NCI-H446 treated with DMSO at 0.1 percent for 48 hours (cell line): ENCODE results near the gene LDHD.
"Not testable (repeated sequence)": the region's sequence is repeated elsewhere in the genome, so short reads cannot be mapped to it uniquely, and the experiment has no call there.

Experiments
- DNase-seq: peaks from one replicate; lab custom pipeline; 2025; lab: John Stamatoyannopoulos, UW

Gene LDHD

DNA sequence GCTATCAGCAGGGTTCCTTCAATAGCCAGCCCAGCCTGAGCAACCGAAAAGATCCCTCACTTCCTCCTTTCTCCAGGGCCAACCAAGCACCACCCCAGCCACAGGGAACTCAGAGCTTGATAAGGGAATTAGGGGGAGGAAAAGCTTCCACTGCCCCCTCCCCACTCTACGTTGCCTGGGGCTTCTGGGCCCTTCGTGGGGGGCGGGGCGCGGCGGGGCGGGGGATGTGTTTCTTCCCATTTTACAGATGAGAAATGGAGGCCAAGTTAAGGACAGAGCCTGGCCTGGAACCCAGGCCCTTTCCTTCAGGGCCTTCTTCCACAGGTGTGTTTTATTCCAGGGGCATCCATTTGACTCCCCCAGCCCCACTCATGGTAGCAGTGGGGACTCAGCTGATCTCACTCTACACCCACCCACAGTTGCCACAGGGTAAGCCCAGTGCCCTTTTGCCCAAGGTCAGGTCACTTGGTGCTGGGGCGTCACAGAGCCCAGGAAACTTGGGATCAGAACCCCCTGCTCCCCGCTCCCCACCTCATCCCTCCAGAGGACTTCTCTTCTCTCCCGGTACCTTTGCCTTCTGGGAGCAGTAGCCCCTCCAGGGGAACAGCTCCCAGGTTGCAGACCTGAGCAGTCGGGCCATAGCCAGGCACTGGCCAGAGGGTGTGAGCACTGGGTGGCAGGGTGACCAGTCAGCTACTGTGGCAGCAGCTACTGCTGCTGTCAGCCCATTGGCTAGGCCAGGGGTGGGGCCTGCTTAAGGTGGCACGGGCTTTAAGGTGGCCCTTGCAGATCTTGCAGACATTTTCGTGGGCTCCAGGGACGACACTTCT, at the start of gene LDHD:
Gene LDHD, minus strand, starts transcription at position 700 of the 830 bp plus-strand sequence. Its CDS starts 60 bp downstream, at position 640.
- no peak for DNase-seq

- DNase-seq, result no peak
Observed at GRCh38 chr16:75160386-75160785, 43.8 kb upstream of the LDHD start.

DNA sequence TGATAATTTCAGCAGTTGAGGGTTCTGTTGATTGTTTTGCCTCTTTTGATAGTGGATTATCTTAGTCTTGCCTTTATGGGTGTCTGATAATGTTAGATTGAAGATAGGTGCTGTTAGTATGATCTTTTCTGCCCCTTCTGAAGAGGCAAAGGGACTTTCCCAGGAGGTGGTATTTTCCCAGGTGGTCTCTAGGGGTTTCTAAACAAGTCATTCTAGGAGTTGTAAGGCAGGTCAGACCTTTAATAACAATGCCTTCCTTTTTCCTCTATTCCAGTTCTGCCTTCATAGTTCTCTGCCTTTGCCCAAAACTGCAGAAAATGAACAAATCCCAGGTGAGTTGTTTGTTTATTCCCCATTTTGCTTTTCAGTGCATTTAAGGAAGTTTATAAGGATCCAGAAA, 36.1 kb upstream of the LDHD start:
- DNase-seq, result no peak

DNA sequence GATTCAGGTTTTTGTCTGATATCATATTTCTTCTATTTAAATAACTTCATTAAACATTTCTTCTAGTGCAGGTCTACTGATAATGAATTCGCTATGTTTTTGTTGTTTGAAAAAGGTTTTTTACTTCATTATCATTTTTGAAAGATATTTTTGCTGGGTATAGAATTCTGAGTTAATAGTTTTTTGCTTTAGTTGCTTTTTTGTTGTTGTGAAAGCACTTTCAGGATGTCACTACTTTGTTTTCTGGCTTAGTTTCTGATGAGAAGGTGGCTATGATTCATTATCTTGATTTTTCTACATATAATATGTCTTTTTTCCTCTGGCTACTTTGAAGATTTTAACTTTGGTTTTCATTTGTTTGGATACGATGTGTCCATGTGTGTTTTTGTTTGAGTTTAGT, 35.2 kb upstream of the LDHD start:
- no peak for DNase-seq

- DNase-seq, result peak; percentile 67
Observed at GRCh38 chr16:75148311-75149195, 32.0 kb upstream of the LDHD start, which contains the start of gene ZFP1. TSS of gene ZFP1 (plus strand) at chr16:75148524. CDS start at chr16:75152952, 4,428 bp downstream.

DNA sequence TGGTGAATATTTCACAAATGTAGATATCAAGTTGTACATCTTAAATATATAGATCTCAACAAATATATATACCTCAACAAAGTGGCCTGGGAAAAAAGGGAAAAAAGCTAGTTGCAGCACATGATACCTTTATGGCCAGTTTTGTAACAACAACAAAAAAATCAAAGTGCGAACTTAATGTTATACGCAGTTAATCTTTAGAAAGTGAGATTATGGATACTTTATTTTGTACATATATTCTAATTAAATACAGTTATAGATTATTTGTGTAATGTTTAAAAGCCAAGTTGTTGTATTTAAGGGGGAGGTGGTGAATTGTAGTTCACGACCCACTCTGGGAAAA, 31.4 kb upstream of the LDHD start:
- DNase-seq, result no peak

- DNase-seq, result no peak
Observed at GRCh38 chr16:75143941-75144340, 27.4 kb upstream of the LDHD start.

GRCh38 chr16:75139498-75139897, 22.9 kb upstream of the LDHD start:
- DNase-seq, result no peak

DNA sequence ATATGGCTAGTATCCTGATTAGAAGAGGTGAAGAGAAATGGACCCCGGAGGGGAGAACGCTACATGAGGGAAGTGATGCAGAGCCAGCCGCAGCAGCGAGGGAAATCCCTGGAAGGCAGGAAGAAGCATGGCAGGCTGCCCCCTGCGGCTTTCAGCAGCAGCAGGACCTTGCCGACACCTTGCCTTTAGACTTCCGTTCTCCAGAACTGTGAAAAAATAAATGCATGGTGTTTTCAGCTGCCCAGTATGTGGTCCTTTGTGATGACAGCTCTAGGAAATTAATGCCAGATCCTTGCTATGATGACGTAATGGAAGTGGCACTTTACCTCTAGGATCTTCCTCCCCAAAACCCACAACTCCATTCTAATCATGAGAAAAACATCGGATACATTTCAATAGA, 22.1 kb upstream of the LDHD start:
- DNase-seq, result no peak

GRCh38 chr16:75138233-75138632, 21.7 kb upstream of the LDHD start:
- DNase-seq, result no peak

DNA sequence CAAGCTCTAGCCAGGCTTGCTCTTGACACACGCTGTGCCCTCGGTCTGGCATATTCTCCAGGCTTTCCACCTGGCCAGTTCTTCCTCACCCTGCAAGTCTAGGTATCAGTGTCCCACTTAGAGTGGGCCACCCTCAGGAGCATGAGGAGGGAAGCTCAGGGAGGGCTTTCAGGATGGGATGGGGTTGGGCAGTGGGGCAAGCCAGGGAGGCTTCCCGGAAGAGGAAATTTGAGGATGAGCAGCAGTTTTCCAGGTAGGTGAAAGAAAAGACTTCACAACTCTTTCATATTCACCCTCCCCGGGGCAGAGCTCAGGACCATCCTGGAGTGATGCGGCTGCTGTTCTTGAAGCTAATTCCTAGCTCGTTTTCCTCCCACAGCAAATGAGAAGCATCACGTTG, 14.5 kb upstream of the LDHD start:
- no peak for DNase-seq

DNA sequence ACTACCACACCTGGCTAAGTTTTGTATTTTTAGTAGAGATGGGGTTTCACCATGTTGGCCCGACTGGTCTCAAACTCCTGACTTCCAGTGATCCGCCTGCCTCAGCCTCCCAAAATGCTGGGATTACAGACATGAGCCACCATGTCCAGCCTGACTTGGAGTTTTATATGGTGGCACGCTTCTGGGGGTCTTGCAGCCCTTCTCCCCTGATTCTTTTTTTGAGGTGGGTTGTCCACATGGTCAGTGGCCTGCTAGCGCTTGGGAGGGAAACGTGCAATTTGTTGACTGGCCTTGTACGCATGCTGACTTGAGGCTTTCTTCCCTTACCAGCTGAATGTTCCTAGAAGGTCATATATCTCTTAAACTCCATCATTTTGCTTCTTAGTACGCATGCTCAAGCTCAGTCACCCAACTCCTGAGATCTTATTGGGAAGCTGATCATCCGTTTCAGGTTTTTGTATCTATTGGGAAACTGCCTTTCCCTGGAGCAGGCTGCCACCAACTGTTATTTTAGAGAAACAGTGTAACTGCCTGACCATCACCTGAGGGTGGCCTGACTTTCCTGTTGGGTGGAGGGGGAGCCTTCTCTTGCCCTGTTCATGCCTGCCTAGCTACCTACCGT, 13.7 kb upstream of the LDHD start:
- no peak for DNase-seq

DNA sequence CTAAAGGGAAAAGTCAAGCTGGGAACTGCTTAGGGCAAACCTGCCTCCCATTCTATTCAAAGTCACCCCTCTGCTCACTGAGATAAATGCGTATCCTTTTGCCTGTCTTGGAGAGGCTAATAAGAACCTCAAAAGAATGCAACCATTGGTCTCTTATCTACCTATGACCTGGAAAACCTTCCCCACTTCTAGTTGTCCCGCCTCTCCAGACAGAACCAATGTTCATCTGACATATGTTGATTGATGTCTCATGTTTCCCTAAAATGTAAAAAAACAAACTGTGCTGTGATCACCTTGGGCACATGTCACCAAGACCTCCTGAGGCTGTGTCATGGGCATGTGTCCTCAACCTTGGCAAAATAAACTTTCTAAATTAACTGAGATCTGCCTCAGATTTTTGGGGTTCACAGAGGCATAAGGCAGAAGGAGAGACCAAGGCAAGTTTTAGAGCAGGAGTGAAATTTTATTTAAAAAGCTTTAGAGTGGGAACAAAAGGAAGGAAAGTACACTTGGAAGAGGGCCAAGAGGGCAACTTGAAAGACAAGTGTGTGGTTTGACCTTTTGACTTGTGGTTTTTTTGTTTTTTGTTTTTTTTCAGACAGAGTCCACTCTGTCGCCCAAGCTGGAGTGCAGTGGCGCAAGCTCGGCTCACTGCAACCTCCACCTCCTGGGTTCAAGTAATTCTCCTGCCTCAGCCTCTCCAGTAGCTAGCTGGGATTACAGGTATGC, 13.0 kb upstream of the LDHD start:
- DNase-seq, result not testable (repeated sequence)

- no peak for DNase-seq
Observed at GRCh38 chr16:75127713-75128415, 11.3 kb upstream of the LDHD start.

DNA sequence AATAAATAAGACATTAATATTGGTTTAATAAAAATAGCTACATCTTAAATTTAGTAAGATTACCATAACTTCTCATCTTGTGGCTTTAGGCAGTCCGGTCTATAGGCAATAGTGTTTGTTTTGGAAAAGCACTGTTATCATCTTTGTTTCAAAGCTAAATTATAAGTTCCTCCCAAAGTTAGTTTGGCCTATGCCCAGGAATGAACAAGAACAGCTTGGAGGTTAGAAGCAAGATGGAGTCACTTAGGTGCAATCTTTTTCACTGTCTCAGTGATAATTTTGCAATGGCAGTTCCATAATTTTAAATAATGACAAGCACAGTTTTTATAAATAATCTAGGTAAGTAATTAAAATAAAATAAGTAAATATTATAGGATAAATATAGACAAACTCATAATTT, 6.0 kb upstream of the LDHD start:
- no peak for DNase-seq

DNA sequence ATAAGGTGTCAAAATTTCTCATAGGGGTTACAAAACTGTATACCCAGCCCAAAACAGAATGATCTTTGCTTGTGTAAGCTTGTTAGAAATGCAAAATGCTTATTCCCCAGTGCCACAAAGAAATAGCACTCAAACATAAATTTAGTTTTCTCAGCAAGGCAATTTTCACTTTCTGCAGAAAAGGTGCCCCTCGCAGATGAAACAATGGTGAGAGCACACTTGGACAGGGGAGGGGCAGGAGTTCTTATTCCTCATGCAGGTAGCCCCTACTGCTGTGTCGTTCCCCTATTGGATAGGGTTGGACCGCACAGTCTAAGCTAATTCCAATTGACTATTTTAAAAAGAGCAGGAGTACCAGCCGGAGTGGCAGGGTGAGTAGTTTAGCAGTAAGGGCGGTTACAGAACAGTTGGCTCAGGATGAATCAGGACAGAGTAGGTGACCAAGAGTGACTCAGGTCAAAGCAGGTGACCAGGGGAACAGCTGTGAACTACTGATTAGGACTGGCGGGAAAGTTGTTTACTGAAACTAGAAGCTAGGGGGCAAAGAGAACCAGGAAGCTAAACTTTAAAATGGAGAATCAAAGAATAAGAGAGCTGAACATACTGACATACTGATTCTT, 5.5 kb upstream of the LDHD start:
- no peak for DNase-seq

DNA sequence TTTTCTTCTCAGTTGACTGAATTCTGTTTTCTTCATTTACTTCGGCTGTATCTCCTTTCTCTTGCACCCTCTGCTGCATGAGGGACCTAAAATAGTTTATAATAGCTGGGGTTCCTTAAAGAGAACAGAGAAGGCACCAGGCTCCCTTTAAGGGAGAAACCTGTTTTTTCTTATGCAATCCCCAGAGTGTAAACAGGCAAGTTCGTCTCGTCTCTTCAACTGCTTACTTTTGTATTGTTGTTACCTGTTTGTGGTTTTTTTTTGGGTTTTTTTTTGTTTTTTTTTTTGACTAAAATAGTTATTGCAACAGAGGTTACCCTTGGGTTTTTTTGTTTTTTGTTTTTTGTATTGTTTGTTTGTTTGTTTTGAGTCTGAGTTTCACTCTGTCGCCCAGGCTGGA, 3.7 kb upstream of the LDHD start:
- DNase-seq, result no peak

GRCh38 chr16:75118943-75119539, 2.5 kb upstream of the LDHD start:
- DNase-seq, result no peak

DNA sequence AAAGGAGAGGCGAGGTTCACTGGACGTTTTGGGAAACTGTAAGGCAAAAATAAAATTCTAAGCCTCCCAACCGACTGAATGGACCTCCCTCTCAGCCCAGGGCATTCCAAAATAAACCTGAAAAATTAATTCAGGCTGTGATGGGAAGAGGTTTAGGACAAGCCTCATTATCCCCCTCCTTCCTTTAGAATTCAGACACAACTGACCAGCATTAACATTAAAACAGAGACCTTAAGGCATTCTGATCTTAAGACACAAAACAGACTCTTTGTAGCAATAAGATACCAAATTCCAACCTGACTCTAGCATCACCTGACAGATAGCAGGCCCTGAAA, 298 bp upstream of the LDHD start:
- DNase-seq, result no peak

GRCh38 chr16:75114946-75115825, 1.4 kb downstream of the LDHD start:
- DNase-seq, result no peak
